PC-3 (cell line): ENCODE data around the gene ATP10A.

ENCODE experiments used
- EZH2phosphoT487 ChIP-seq: fragments of 300-600 bp; sonication (generic); IDR thresholded peaks from 2 replicates; pipeline ENCODE4 v1.6.1; 2018; ENCODE audit warnings: mild to moderate bottlenecking, antibody characterized with exemption, low read length, borderline replicate concordance
- TF ChIP-seq, protein P1 (sequence below): fragments of 300-600 bp; sonication (generic); conservative IDR thresholded peaks from 2 replicates; pipeline ENCODE4 v1.5.1; 2017; ENCODE audit warnings: antibody characterized with exemption, low read depth, mild to moderate bottlenecking, low read length

DNA sequence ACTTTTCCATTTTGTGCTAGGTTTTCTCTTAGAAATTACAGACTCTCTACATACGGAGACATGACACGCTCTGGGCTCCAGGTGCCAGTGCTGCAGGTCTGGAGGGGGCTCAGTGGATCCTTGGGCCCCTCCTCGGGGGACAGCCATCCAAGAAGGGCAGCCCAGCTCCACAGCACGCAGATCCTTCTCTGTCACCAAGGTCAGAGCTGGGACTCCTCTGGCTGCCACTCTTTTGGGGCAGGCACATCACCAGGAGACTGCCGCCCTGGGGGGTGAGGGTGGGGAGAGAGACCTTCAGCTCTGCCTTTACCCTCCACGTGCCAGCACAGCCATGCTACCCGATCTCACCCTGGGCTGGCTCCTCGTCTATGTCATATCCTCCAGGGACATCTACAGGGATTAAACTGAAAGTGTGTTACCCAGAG lies 65.6 kb downstream of the ATP10A start:
- no peak for TF ChIP-seq EZH2phosphoT487
- TF ChIP-seq, protein P1, sequence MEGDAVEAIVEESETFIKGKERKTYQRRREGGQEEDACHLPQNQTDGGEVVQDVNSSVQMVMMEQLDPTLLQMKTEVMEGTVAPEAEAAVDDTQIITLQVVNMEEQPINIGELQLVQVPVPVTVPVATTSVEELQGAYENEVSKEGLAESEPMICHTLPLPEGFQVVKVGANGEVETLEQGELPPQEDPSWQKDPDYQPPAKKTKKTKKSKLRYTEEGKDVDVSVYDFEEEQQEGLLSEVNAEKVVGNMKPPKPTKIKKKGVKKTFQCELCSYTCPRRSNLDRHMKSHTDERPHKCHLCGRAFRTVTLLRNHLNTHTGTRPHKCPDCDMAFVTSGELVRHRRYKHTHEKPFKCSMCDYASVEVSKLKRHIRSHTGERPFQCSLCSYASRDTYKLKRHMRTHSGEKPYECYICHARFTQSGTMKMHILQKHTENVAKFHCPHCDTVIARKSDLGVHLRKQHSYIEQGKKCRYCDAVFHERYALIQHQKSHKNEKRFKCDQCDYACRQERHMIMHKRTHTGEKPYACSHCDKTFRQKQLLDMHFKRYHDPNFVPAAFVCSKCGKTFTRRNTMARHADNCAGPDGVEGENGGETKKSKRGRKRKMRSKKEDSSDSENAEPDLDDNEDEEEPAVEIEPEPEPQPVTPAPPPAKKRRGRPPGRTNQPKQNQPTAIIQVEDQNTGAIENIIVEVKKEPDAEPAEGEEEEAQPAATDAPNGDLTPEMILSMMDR: no peak
